ENCODE data around the gene ZNF775.

GRCh38 chr7:150344299-150344698, 34.8 kb upstream of the ZNF775 start:
- TF ChIP-seq CTCF (conservative IDR thresholded peaks at IDR 0.05; ENCODE audit: low read depth, low read length) (no peak), EZH2 (IDR thresholded peaks at IDR 0.05; ENCODE audit: low read length, unreplicated experiment) (no peak)
